DMS114 treated with DMSO at 0.1 percent for 48 hours (cell line): ENCODE results near the gene DBI.
"Not testable (repeated sequence)": the region's sequence is repeated elsewhere in the genome, so short reads cannot be mapped to it uniquely, and the experiment has no call there.

Experiments used
- DNase-seq: peaks from one replicate; lab custom pipeline; 2025; ENCODE audit not compliant: unreplicated experiment; lab: John Stamatoyannopoulos, UW

The DBI gene

GRCh38 chr2:119364798-119365197 is 2.0 kb upstream of the DBI start:
- no peak for DNase-seq

DNA sequence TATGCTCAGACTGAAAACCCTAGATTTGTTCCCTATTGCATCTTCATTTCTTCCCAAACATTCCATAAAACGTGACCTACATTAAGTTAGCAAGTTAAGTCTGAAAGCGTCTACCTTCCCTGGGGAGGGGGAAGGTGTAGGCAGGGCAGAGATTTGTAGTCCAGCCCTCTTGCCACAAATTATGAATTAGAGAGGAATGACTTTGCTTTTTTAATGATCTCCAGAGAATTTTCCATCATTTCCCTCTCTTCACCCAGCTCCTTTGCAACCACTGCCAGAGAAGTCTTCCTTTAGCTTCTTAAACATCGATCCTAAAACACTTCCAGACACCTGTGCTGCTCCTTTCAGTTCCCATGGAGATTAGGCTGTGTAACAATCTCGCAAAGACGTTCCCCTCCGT is 1.3 kb upstream of the DBI start:
- no peak for DNase-seq

DNA sequence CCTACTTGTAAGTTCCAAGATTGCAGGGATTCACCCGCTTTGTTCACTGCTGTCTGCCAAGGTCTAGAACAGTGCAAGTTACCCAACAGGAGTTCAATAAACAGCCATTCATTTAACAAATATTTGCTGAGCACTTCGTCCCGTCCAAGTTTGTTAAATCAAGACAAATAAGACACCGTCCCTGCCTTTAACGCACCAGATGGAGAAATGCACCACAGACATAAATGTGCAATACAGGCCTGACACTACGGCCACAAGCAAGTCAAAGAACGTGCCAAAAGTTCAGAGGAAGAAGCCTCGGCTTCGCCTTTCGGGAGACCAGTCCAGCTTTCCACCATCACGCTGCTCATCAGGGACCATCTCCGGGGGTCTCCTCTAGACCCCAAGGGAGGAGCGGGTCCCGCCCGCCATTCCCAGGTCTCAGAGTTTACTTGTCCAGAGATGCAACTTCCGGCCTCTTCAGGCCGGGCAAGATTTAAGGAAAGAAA is 572 bp upstream of the DBI start:
- no peak for DNase-seq

GRCh38 chr2:119367472-119368099 is 809 bp downstream of the DBI start:
- no peak for DNase-seq

GRCh38 chr2:119369845-119370244 is 3.1 kb downstream of the DBI start:
- no peak for DNase-seq

DNA sequence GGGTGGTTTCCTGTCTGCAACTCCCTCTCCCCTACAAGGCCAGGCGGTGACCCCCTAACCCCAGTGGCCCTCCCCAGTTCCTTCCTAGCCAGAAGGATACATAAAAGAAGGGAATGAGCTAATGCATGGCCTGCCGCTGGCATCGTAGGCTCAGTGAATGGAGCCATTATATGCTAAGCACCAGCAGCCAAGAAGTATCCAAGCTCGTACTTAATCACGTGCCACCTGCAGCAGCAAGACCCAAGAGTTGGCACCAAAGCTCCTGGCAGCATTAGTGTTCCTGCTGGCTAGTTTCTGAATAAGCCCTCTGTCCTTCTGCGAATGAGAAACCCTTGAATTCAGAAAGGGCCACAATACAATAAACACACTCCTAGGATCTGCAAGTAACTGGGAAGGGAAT is 4.3 kb downstream of the DBI start:
- no peak for DNase-seq

DNA sequence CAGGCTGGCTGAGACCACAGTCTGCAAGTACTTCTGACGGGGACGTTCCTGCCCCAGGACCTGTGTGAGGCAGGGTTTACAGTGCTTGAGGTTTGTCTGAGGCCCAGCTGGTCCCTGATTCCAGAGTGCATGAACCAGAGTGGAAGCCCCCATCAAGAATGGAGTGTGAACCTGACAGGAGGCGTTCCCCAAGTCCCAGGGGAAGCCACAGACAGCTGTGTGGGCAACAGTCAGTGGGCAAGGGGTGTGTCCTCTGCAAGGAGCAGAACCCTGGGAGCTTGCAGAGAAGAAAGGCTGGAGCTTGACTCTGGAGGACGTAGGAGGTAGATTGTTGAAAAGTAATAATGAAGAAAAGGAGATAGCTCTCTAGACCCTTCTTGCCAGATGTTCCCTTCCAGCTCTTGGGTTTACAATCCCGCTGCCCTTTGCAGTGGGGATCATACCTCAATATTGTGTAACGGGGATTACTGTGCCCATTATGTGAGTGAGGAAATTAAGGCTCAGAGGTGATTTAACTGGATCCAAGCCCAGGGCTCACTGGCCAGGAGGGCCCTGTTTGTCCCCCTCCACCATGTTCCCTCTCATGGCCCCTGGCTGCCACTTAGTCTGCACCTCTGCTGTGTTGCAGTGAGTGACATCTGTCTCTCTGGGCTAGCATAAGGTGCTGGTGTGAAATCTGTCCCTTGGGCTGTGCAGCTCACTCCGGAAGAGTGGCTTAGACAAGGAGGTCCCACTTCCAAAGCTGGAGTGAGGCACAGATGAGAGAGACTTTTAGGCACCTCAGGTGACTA is 6.2 kb downstream of the DBI start:
- no peak for DNase-seq

- not testable (repeated sequence) for DNase-seq
Measured at GRCh38 chr2:119373907-119374745, 7.3 kb downstream of the DBI start.

- not testable (repeated sequence) for DNase-seq
Measured at GRCh38 chr2:119376406-119376805, 9.6 kb downstream of the DBI start.

GRCh38 chr2:119376810-119377209 is 10.0 kb downstream of the DBI start:
- DNase-seq: no peak

GRCh38 chr2:119377294-119377992 is 10.7 kb downstream of the DBI start:
- DNase-seq: no peak

DNA sequence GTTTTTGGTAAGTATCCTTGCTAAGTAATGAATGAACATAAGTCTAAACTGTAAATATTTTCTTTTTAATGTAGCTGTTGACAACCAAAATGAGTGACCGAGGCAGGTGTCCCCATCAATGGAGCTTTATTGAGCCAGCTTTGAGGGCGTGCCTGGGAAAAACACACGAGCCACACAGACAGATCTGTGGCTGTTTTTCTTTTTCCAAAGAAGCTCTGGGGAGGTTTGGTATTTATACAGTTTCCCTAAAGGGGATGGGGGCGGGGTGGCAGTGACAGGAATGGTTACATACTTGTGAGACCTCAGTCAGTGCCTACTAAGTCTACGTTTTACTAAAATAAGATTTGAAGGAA is 11.2 kb downstream of the DBI start:
- no peak for DNase-seq

DNA sequence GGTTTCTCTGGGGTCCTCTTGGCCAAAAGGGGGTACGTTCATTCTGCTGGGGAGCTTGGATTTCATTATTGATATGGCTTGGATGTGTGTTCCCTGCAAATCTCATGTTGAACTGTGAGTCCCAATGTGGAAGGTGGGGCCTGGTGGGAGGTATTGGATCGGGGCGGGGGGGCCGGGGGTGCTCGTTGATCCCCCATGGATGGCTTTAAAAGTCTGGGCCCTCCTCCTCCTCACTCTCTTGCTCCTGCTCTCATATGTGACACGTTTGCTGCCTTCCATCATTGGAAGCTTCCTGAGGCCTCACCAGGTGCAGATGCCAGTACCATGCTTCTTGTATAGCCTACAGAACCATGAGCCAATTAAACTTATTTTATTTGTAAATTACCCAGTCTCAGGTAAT is 11.8 kb downstream of the DBI start:
- DNase-seq: no peak

DNA sequence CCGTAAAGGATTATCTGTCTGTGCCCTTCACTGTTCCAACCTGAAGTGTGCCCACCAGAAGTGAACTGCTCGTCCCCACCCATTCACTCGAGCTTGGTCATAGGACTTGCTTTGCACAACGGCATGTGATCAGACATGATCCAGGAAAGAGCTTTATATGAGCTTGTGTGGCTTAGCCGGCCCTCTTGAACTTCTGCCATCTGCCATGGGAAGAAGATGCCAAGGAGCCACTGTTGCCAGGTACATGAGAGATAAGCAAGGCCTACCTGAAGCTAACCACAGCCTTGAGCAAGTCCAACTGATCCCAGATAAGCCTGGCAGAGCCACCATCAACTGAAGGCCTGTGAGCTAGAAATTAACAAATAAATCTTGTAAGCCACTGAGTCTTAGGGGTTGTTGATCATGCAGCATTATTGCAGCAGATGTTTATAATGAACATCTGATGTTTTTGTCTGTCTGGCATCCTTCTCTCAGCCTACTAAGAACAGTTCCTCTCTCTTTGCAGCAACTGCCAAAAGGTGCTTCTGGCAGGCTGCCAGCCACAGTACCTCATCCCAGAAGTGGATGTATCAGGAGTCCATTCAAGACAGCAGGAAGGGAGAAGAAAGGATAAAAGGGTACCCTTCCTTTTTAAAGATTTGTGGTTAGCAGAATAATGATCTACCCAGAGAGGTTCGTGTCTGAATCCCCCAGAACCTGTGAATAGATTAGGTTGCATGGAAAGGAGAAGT is 16.8 kb downstream of the DBI start:
- no peak for DNase-seq

DNA sequence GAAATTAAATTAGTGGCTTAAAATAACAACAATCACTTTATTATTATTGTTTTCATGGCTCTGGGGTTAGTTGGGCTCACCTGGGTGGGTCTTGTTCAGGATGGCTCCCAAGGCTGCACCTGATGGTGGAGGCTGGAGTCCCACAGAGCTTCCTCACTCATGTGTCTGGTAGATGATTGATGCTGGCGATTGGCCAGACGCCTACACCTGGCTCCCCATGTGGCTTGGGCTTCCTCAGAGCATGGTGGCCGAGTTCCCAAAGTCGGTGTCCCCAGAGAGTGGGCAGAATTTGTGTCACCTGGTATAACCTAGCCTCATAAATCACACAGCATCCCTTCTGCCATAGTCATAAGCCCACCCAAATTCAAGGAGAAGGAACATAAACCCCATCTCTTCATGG is 18.2 kb downstream of the DBI start:
- DNase-seq: no peak

GRCh38 chr2:119385466-119385865 is 18.7 kb downstream of the DBI start:
- DNase-seq: no peak

GRCh38 chr2:119387381-119388129 is 20.8 kb downstream of the DBI start:
- no peak for DNase-seq

DNA sequence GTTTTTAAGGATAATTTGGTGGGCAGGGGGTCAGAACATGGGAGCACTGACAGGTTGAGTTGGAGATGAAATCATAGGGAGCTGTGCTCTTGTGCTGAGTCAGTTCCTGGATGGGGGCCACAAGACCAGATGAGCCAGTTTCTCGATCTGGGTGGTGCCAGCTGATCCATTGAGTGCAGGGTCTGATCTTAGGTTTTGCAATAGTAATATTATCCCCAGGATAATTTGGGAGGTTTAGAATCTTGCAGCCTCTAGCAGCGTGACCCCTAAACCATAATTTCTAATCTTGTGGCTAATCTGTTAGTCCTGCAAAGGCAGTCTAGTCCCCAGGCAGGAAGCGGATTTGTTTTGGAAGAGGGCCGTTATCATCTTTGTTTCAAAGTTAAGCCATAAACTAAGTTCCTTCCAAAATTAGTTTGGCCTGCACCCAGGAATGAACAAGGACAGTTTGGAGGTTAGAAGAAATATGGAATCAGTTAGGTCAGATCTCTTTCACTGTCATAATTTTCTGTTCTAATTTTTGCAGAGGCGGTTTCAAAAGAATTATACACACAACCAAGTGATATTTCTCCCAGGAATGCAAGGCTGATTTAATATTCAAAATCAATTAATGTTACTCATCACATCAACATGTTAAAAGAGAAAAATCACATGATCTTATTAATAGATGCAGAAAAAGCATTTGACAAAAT is 23.0 kb downstream of the DBI start:
- DNase-seq: no peak
